Fibroblast of lung (primary cell): ENCODE results near the gene PAQR7. TPM values are rescaled to one million over a fixed set of nuclear protein-coding genes. Genes with fewer than 3 reads are reported as not detected.

ENCODE experiments used
- DNase-seq, 2 donors: peaks; one replicate each; pipeline versions ENCODE4 v3.0.0 to v3.0.0-alpha.2; 2010; ENCODE audit warnings: low read depth in 2 of 2
- H2AFZ ChIP-seq: 2 replicates; pipeline ENCODE4 v1.5.1; 2012; ENCODE audit warnings: low read length, control low read depth, inconsistent platforms
- H3K27ac ChIP-seq: 2 replicates; pipeline ENCODE4 v1.5.1; 2011; ENCODE audit warnings: low read length, control low read depth; ENCODE audit not compliant: insufficient read depth
- H3K27me3 ChIP-seq: 2 replicates; pipeline ENCODE4 v1.5.1; 2011; ENCODE audit warnings: mild to moderate bottlenecking, low read length; ENCODE audit not compliant: control insufficient read depth, insufficient read depth
- H3K36me3 ChIP-seq: 2 replicates; pipeline ENCODE4 v1.5.1; 2011; ENCODE audit warnings: low read length; ENCODE audit not compliant: control insufficient read depth, insufficient read depth
- H3K4me1 ChIP-seq: 2 replicates; pipeline ENCODE4 v1.5.1; 2011; ENCODE audit warnings: low read length; ENCODE audit not compliant: control insufficient read depth, insufficient read depth; ENCODE audit errors: extremely low read depth
- H3K4me2 ChIP-seq: 2 replicates; pipeline ENCODE4 v1.5.1; 2011; ENCODE audit warnings: low read length, control low read depth; ENCODE audit not compliant: insufficient read depth; ENCODE audit errors: extremely low read depth
- H3K4me3 ChIP-seq, 4 experiments: fragments of 200-600 bp in 1 of 4; sonication (generic) in 1 of 4; replicated peaks in 1 of 4; 2 replicates each; pipeline ENCODE4 v1.5.1; 2011 to 2016; ENCODE audit warnings: low read length in 4 of 4, low read depth in 3 of 4, mild to moderate bottlenecking in 3 of 4, control low read depth in 2 of 4, inconsistent platforms in 1 of 4, mixed read lengths in 1 of 4; ENCODE audit not compliant: insufficient read depth in 1 of 4; ENCODE audit errors: control extremely low read depth in 1 of 4
- H3K79me2 ChIP-seq: 2 replicates; pipeline ENCODE4 v1.5.1; 2012; ENCODE audit warnings: mild to moderate bottlenecking, low read length, inconsistent platforms; ENCODE audit not compliant: control insufficient read depth, insufficient read depth
- H3K9ac ChIP-seq: 2 replicates; pipeline ENCODE4 v1.5.1; 2011; ENCODE audit warnings: mild to moderate bottlenecking, low read length, control low read depth; ENCODE audit not compliant: insufficient read depth
- H3K9me3 ChIP-seq: 2 replicates; pipeline ENCODE4 v1.5.1; 2012; ENCODE audit warnings: low read depth, low read length; ENCODE audit not compliant: control insufficient read depth, insufficient read depth
- H4K20me1 ChIP-seq: 2 replicates; pipeline ENCODE4 v1.5.1; 2011; ENCODE audit warnings: low read length; ENCODE audit not compliant: control insufficient read depth, insufficient read depth; ENCODE audit errors: extremely low read depth
- CTCF ChIP-seq, 2 donors: IDR thresholded peaks in 1 of 2; conservative IDR thresholded peaks in 1 of 2; 1 replicate in 1 of 2; 2 replicates in 1 of 2; pipeline ENCODE4 v1.5.1; 2011 to 2012; ENCODE audit warnings: low read length in 2 of 2, control low read depth in 1 of 2, inconsistent platforms in 1 of 2, low read depth in 1 of 2, mild to moderate bottlenecking in 1 of 2
- EZH2 ChIP-seq: IDR thresholded peaks from 2 replicates; pipeline ENCODE4 v1.5.1; 2012; ENCODE audit warnings: low read length, control low read depth, mild to moderate bottlenecking; ENCODE audit errors: missing control alignments
- polyA plus RNA-seq, 2 donors: library from polyadenylated mRNA; depleted of rRNA in 1 of 2; stranded (reverse) in 1 of 2; unstranded in 1 of 2; fragments of >200 nt; gene quantifications; 2 replicates each; pipeline ENCODE4 v1.2.1, GENCODE V29; 2011 to 2012; ENCODE audit warnings: missing spikeins in 1 of 2
- total RNA-seq: library from RNA; depleted of rRNA; stranded (reverse); fragments of >200 nt; gene quantifications from 2 replicates; pipeline ENCODE4 v1.2.1, GENCODE V29; 2014

The PAQR7 gene
- total and polyA plus RNA-seq, 2 donors (not counting 1 experiment from before 2014, with no cell fraction given) = 12.8 to 15.9 TPM

DNA sequence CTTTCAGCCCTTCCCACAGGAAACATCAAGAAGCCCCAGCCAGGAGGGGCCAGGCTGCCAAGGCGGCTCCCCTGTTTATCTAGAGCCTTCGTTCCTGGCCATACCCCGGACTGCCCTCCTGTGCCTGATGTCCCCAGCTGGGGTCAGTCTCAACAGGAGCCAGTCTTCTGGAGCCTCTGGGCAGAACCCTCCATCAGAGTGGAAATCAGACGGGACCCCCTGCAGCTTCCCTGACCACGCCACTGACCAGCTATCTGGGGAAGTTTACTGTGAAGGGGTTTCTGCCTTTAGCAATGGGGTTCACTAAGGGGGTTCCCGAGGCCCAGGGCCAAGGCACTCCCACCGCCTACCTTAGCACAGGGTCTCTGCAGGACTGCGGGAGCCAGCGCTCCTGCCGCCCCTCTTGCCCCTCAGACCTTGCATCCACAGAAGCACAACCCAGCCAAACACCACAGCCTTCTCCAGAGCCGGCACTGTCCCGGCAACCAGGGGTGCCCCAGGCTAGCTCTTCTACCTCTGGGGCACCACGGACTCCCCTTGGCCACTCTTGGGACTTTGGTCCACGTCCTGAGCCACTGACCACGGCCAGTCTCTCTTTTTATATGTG, 59.3 kb downstream of the PAQR7 start:
- no peaks in the 10 kb centered on the region for H4K20me1 ChIP-seq
- peaks cover 14% of the 10 kb centered on the region for H3K79me2 ChIP-seq
- H3K36me3 ChIP-seq = peaks cover 17% of the 10 kb centered on the region
- H3K4me3 ChIP-seq = no peak overlapping the region
- no peak for TF ChIP-seq EZH2
- no peak for TF ChIP-seq CTCF (conservative IDR thresholded peaks at IDR 0.05 in 1 of 2, IDR thresholded peaks at IDR 0.05 in 1 of 2; ENCODE audit: low read depth in 1 of 2, low read length in 2 of 2)
- no peaks in the 10 kb centered on the region for H3K27me3 ChIP-seq
- H3K9ac ChIP-seq = no peak overlapping the region
- no peak overlapping the region for H3K27ac ChIP-seq
- H3K4me1 ChIP-seq = peaks cover 7% of the 10 kb centered on the region
- DNase-seq = no peak
- H2AFZ ChIP-seq = no peak overlapping the region
- H3K4me2 ChIP-seq = no peak overlapping the region
- no peaks in the 10 kb centered on the region for H3K9me3 ChIP-seq

DNA sequence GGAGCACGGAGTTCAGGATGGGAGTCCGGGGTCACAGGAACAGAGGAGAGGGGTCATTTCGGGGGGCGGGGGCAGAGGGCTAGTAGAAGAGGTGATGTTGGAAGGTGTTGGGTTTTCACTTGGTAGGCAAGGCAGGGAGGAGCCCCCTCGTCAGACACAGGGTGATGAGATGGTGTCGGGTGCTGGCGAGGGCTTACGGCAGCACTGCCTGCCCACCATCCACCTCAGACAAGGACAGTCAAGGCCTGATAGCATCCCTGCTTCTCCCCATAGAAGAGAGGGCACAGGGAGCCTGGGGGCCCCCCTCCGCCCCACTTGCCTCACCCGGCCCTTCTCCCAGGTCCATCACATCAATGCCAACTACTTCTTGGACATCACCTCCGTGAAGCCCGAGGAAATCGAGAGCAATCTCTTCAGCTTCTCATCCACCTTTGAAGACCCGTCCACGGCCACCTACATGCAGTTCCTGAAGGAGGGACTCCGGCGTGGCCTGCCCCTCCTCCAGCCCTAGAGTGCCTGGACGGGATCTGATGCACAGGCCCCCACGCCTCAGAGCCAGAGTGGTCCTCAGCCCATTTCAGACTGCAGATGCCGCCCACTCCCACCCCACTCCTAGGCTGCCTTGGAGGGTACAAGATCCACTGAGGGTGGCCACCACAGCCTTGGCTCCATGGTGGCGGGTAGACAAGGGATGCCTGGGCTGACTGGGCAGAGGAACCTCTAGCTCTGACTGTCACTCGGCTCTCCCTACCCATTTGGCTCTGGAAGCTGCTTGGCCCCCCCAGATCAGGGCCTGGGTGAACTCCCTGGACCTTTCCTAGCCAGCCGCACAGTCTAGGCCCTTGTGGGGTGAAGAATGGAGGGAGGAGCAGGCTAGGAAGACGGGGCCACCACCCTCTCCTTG, 60.0 kb downstream of the PAQR7 start:
- Histone ChIP-seq H4K20me1 (no peaks in the 10 kb centered on the region), H3K36me3 (peaks cover 20% of the 10 kb centered on the region)
- TF ChIP-seq CTCF (conservative IDR thresholded peaks at IDR 0.05 in 1 of 2, IDR thresholded peaks at IDR 0.05 in 1 of 2; ENCODE audit: low read depth in 1 of 2, low read length in 2 of 2) (no peak), EZH2 (no peak)

DNA sequence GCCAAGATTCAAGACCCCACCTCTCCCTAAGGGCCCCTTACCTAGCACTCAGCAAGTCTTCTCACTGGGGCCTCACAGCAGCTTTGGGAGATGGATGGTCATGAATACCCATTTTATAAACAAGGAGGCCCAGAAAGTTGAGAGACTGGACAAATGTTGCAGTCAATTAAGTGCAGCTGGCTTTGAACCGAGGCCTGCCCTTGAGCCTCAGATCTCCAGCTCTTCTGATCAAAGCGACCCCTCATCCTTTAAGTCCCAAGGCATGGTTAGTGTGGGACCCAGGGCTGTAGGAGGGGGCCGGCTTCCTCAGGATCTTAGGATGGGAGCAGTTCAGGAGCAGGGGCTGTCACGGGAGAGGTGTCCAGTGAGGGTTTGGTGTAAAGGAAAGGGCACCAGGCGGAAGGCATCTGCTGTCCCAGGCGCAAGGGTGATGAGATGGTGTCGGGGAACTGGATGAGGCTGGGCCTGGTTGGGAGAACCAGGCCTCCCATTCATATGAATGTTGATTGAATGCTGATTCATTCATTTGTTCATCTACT, 60.9 kb downstream of the PAQR7 start:
- Histone ChIP-seq H3K4me3 (no peak overlapping the region), H3K9me3 (no peaks in the 10 kb centered on the region), H2AFZ (no peak overlapping the region), H3K27me3 (no peaks in the 10 kb centered on the region), H3K9ac (no peak overlapping the region), H3K4me2 (no peak overlapping the region), H3K4me1 (peaks cover 6% of the 10 kb centered on the region), H3K36me3 (peaks cover 22% of the 10 kb centered on the region), H3K79me2 (no peaks in the 10 kb centered on the region), H3K27ac (no peak overlapping the region), H4K20me1 (no peaks in the 10 kb centered on the region)
- no peak for DNase-seq
- TF ChIP-seq EZH2 (no peak), CTCF (conservative IDR thresholded peaks at IDR 0.05 in 1 of 2, IDR thresholded peaks at IDR 0.05 in 1 of 2; ENCODE audit: low read depth in 1 of 2, low read length in 2 of 2) (no peak)

More for the DNA sequence above, 60.0 kb downstream of the PAQR7 start:
- Histone ChIP-seq H2AFZ (no peak overlapping the region), H3K4me1 (peaks cover 6% of the 10 kb centered on the region), H3K27ac (no peak overlapping the region), H3K4me2 (no peak overlapping the region), H3K79me2 (peaks cover 6% of the 10 kb centered on the region), H3K27me3 (no peaks in the 10 kb centered on the region), H3K4me3 (no peak overlapping the region), H3K9ac (no peak overlapping the region), H3K9me3 (no peaks in the 10 kb centered on the region)
- DNase-seq = no peak
